GM23338 (cell line): ENCODE data around the gene NFE2. TPM values are rescaled to one million over a fixed set of nuclear protein-coding genes. Genes with fewer than 3 reads are reported as not detected.

ENCODE experiments used
- ATAC-seq: fragments of 200-7000 bp; cut with Tn5 transposase; 3 replicates; pipeline ENCODE4 v1.9.1; 2020
- DNase-seq: peaks from one replicate; pipeline ENCODE4 v3.0.0-alpha.2; 2015; ENCODE audit warnings: low spot score
- H2AFZ ChIP-seq: fragments of 200-600 bp; sonication (generic); 2 replicates; pipeline ENCODE4 v1.8.0; 2016; ENCODE audit warnings: antibody characterized with exemption, mild to moderate bottlenecking, moderate library complexity
- H3F3A ChIP-seq: fragments of 200-600 bp; sonication (generic); replicated peaks from 2 replicates; pipeline ENCODE4 v1.8.0; 2017; ENCODE audit warnings: antibody characterized with exemption, mixed run types, low read depth
- H3K27ac ChIP-seq: fragments of 200-600 bp; sonication (generic); 2 replicates; pipeline ENCODE4 v1.6.1; 2016; ENCODE audit warnings: low read depth
- H3K27me3 ChIP-seq: fragments of 200-600 bp; sonication (generic); 2 replicates; pipeline ENCODE4 v1.8.0; 2016; ENCODE audit warnings: mild to moderate bottlenecking, mixed run types, moderate library complexity; ENCODE audit not compliant: insufficient read depth
- H3K36me3 ChIP-seq: fragments of 200-600 bp; sonication (generic); 2 replicates; pipeline ENCODE4 v1.8.0; 2016; ENCODE audit warnings: mild to moderate bottlenecking; ENCODE audit not compliant: insufficient read depth
- H3K4me1 ChIP-seq: fragments of 200-600 bp; sonication (generic); 2 replicates; pipeline ENCODE4 v1.8.0; 2016; ENCODE audit warnings: mild to moderate bottlenecking, moderate library complexity; ENCODE audit not compliant: insufficient read depth
- H3K4me2 ChIP-seq: fragments of 200-600 bp; sonication (generic); 2 replicates; pipeline ENCODE4 v1.7.1; 2017; ENCODE audit warnings: mixed run types
- H3K4me3 ChIP-seq: fragments of 200-600 bp; sonication (generic); 2 replicates; pipeline ENCODE4 v1.6.1; 2016; ENCODE audit warnings: mixed run types
- H3K79me2 ChIP-seq: fragments of 200-600 bp; sonication (generic); replicated peaks from 2 replicates; pipeline ENCODE4 v1.8.0; 2017; ENCODE audit warnings: mild to moderate bottlenecking; ENCODE audit not compliant: insufficient read depth
- H3K9me2 ChIP-seq: fragments of 200-600 bp; sonication (generic); 2 replicates; pipeline ENCODE4 v1.8.0; 2017; ENCODE audit not compliant: insufficient read depth
- H4K20me1 ChIP-seq: fragments of 200-600 bp; sonication (generic); replicated peaks from 2 replicates; pipeline ENCODE4 v1.8.0; 2017; ENCODE audit warnings: mild to moderate bottlenecking; ENCODE audit not compliant: insufficient read depth
- H3K27ac Mint-ChIP-seq: 2 replicates; pipeline ENCODE4 v1.8.0; 2020; ENCODE audit warnings: inconsistent platforms, mild to moderate bottlenecking, moderate library complexity, mixed read lengths
- H3K27me3 Mint-ChIP-seq: 3 replicates; pipeline ENCODE4 v1.8.0; 2022; ENCODE audit warnings: low read depth, mild to moderate bottlenecking, moderate library complexity, mixed read lengths, inconsistent platforms; ENCODE audit not compliant: insufficient read depth, poor library complexity
- H3K36me3 Mint-ChIP-seq: 3 replicates; pipeline ENCODE4 v1.8.0; 2021; ENCODE audit warnings: low read depth, mild to moderate bottlenecking, inconsistent platforms, moderate library complexity, mixed read lengths
- H3K4me1 Mint-ChIP-seq: 3 replicates; pipeline ENCODE4 v1.8.0; 2020; ENCODE audit warnings: mild to moderate bottlenecking, inconsistent platforms, mixed read lengths
- H3K4me3 Mint-ChIP-seq: 3 replicates; pipeline ENCODE4 v1.8.0; 2021; ENCODE audit warnings: moderate library complexity, mild to moderate bottlenecking, inconsistent platforms, mixed read lengths
- H3K9me3 Mint-ChIP-seq: 3 replicates; pipeline ENCODE4 v1.8.0; 2020; ENCODE audit warnings: moderate library complexity, mild to moderate bottlenecking, inconsistent platforms, mixed read lengths
- JUNB ChIP-seq: IDR thresholded peaks from one replicate; pipeline ENCODE4 v1.6.1; 2016; ENCODE audit warnings: antibody characterized with exemption; ENCODE audit not compliant: unreplicated experiment
- NANOG ChIP-seq: IDR thresholded peaks from 2 replicates; pipeline ENCODE4 v1.6.1; 2016; ENCODE audit warnings: antibody characterized with exemption, borderline replicate concordance
- POLR2AphosphoS5 ChIP-seq: IDR thresholded peaks from 2 replicates; pipeline ENCODE4 v1.6.1; 2016; ENCODE audit warnings: antibody characterized with exemption, low read depth
- STAT1 ChIP-seq: IDR thresholded peaks from one replicate; pipeline ENCODE4 v1.6.1; 2016; ENCODE audit warnings: antibody characterized with exemption; ENCODE audit not compliant: unreplicated experiment
- ZNF114 ChIP-seq: fragments of 250-450 bp; sonication (Bioruptor Pico); IDR thresholded peaks from 2 replicates; pipeline ENCODE4 v1.5.0; 2020; ENCODE audit warnings: mild to moderate bottlenecking, moderate library complexity
- ZNF331 ChIP-seq: fragments of 250-450 bp; sonication (Bioruptor Pico); IDR thresholded peaks from 2 replicates; pipeline ENCODE4 v1.5.0; 2020; ENCODE audit warnings: low read depth, mild to moderate bottlenecking, moderate library complexity
- polyA plus RNA-seq: library from polyadenylated mRNA; unstranded; fragments of >200 nt; fragmentation: Nextera tagmentation; extraction: Ambion mirVana; gene quantifications from 2 replicates; pipeline ENCODE4 v1.2.1, GENCODE V29; 2016
- total RNA-seq: library from RNA; depleted of rRNA; stranded (reverse); fragments of >200 nt; shearing (Covaris generic); gene quantifications from 2 replicates; pipeline ENCODE4 v1.2.3, GENCODE V29; 2014
- TF ChIP-seq, protein P1 (sequence below), 2 experiments: fragments of 200-600 bp in 1 of 2; sonication (generic) in 1 of 2; conservative IDR thresholded peaks; 2 replicates each; pipeline versions ENCODE4 v1.5.1 to v1.6.1; 2016 to 2017; ENCODE audit warnings: antibody characterized with exemption in 2 of 2, low read depth in 2 of 2, mild to moderate bottlenecking in 2 of 2, moderate library complexity in 1 of 2
- TF ChIP-seq, protein P2 (sequence below): fragments of 250-450 bp; sonication (Bioruptor Pico); IDR thresholded peaks from 2 replicates; pipeline ENCODE4 v1.5.0; 2020; ENCODE audit warnings: mild to moderate bottlenecking, moderate library complexity
- TF ChIP-seq, protein P3 (sequence below): IDR thresholded peaks from one replicate; pipeline ENCODE4 v1.6.1; 2018; ENCODE audit warnings: antibody characterized with exemption; ENCODE audit not compliant: unreplicated experiment

NFE2 gene
- total and polyA plus RNA-seq, 2 experiments from 2014 or later, result 1.3 to 1.8 TPM

DNA sequence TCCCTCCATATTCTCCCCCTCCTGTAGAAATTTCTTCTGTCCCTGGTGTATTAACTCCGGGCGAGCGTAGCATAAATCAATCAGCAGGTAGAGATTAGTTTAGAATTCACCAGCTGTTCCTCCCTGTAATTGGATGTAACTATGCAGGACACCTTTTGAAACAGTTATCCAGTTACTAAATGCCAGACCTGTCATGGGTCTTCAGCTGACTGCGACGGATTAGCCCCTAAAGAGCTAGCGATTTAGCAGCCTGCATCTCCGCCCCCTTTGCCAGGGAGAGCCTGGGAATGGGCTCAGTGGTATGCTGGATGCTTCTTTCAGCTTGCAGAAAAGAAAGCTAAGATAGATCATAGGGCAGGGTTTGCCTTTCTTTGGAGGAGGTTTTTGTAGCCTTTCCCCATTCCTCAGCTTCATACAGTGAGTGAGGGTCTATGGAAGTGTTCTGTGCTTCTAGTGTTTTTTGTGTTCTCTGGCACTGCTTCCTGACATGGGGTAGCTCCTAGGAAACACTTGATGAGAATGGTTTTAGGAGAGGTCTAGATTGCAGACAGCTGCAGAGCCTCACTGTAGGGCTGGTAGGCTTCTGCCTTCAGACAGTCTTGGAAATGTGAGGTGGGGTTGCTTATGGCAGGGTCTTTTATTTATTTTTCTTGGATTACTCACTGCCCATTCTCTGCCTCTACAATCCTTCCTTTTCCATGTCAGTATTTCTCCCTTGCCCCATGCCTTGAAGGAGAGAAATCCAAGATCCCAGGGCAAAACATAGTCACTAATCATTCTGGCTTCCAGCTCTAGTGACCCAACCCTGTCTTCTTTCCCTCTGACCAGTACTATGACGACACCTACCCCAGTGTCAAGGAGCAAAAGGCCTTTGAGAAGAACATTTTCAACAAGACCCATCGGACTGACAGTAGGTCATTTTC is 40.8 kb upstream of the NFE2 start (continued):
- TF ChIP-seq, protein P1, sequence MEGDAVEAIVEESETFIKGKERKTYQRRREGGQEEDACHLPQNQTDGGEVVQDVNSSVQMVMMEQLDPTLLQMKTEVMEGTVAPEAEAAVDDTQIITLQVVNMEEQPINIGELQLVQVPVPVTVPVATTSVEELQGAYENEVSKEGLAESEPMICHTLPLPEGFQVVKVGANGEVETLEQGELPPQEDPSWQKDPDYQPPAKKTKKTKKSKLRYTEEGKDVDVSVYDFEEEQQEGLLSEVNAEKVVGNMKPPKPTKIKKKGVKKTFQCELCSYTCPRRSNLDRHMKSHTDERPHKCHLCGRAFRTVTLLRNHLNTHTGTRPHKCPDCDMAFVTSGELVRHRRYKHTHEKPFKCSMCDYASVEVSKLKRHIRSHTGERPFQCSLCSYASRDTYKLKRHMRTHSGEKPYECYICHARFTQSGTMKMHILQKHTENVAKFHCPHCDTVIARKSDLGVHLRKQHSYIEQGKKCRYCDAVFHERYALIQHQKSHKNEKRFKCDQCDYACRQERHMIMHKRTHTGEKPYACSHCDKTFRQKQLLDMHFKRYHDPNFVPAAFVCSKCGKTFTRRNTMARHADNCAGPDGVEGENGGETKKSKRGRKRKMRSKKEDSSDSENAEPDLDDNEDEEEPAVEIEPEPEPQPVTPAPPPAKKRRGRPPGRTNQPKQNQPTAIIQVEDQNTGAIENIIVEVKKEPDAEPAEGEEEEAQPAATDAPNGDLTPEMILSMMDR (conservative IDR thresholded peaks at IDR 0.05; ENCODE audit: low read depth in 2 of 2), result no peak
- TF ChIP-seq, protein P2, sequence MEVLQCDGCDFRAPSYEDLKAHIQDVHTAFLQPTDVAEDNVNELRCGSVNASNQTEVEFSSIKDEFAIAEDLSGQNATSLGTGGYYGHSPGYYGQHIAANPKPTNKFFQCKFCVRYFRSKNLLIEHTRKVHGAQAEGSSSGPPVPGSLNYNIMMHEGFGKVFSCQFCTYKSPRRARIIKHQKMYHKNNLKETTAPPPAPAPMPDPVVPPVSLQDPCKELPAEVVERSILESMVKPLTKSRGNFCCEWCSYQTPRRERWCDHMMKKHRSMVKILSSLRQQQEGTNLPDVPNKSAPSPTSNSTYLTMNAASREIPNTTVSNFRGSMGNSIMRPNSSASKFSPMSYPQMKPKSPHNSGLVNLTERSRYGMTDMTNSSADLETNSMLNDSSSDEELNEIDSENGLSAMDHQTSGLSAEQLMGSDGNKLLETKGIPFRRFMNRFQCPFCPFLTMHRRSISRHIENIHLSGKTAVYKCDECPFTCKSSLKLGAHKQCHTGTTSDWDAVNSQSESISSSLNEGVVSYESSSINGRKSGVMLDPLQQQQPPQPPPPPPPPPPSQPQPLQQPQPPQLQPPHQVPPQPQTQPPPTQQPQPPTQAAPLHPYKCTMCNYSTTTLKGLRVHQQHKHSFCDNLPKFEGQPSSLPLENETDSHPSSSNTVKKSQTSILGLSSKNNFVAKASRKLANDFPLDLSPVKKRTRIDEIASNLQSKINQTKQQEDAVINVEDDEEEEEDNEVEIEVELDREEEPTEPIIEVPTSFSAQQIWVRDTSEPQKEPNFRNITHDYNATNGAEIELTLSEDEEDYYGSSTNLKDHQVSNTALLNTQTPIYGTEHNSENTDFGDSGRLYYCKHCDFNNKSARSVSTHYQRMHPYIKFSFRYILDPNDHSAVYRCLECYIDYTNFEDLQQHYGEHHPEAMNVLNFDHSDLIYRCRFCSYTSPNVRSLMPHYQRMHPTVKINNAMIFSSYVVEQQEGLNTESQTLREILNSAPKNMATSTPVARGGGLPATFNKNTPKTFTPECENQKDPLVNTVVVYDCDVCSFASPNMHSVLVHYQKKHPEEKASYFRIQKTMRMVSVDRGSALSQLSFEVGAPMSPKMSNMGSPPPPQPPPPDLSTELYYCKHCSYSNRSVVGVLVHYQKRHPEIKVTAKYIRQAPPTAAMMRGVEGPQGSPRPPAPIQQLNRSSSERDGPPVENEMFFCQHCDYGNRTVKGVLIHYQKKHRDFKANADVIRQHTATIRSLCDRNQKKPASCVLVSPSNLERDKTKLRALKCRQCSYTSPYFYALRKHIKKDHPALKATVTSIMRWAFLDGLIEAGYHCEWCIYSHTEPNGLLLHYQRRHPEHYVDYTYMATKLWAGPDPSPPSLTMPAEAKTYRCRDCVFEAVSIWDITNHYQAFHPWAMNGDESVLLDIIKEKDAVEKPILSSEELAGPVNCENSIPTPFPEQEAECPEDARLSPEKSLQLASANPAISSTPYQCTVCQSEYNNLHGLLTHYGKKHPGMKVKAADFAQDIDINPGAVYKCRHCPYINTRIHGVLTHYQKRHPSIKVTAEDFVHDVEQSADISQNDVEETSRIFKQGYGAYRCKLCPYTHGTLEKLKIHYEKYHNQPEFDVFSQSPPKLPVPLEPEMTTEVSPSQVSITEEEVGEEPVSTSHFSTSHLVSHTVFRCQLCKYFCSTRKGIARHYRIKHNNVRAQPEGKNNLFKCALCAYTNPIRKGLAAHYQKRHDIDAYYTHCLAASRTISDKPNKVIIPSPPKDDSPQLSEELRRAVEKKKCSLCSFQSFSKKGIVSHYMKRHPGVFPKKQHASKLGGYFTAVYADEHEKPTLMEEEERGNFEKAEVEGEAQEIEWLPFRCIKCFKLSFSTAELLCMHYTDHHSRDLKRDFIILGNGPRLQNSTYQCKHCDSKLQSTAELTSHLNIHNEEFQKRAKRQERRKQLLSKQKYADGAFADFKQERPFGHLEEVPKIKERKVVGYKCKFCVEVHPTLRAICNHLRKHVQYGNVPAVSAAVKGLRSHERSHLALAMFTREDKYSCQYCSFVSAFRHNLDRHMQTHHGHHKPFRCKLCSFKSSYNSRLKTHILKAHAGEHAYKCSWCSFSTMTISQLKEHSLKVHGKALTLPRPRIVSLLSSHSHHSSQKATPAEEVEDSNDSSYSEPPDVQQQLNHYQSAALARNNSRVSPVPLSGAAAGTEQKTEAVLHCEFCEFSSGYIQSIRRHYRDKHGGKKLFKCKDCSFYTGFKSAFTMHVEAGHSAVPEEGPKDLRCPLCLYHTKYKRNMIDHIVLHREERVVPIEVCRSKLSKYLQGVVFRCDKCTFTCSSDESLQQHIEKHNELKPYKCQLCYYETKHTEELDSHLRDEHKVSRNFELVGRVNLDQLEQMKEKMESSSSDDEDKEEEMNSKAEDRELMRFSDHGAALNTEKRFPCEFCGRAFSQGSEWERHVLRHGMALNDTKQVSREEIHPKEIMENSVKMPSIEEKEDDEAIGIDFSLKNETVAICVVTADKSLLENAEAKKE, result no peak
- no peak for TF ChIP-seq ZNF331

DNA sequence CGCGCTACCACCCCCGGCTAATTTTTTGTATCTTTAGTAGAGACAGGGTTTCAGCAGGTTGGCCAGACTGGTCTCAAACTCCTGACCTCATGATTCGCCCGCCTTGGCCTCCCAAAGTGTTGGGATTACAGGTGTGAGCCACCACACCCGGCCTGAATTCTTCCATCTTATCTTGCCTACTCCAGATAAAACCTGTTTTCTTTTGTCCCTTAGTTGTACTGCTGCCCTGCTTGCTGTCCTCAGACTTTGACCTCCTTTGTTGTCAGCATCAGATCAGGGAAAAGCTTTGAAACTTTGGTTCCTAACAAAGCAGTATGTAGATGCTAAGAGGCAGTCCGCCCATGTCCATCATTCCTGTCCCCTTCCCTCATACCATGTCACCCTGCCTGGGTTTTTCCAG is 40.0 kb upstream of the NFE2 start:
- Histone ChIP-seq H3K4me1 (peaks cover 10% of the 10 kb centered on the region; the same call in 1 of the 2 replicates), H3K27ac (no peak overlapping the region), H3K9me2 (no peaks in the 10 kb centered on the region), H3K4me2 (no peak overlapping the region), H3K36me3 (peaks cover 25% of the 10 kb centered on the region), H4K20me1 (peaks cover 15% of the 10 kb centered on the region), H3K27me3 (no peaks in the 10 kb centered on the region), H3K79me2 (peaks cover 10% of the 10 kb centered on the region), H2AFZ (no peak overlapping the region), H3F3A (peaks cover 7% of the 10 kb centered on the region), H3K4me3 (no peak overlapping the region)
- DNase-seq (no peak), ATAC-seq (no peak)
- no peaks in the 10 kb centered on the region for H3K9me3 Mint-ChIP-seq
- peaks cover 37% of the 10 kb centered on the region for H3K36me3 Mint-ChIP-seq
- H3K4me1 Mint-ChIP-seq, result peaks cover 2% of the 10 kb centered on the region; the same call in 1 of the 3 replicates
- H3K4me3 Mint-ChIP-seq, result no peak overlapping the region
- no peak overlapping the region for H3K27ac Mint-ChIP-seq
- H3K27me3 Mint-ChIP-seq, result peaks cover 7% of the 10 kb centered on the region
- TF ChIP-seq JUNB (no peak), POLR2AphosphoS5 (no peak), NANOG (no peak), STAT1 (no peak), ZNF114 (no peak)
- TF ChIP-seq, protein P3, sequence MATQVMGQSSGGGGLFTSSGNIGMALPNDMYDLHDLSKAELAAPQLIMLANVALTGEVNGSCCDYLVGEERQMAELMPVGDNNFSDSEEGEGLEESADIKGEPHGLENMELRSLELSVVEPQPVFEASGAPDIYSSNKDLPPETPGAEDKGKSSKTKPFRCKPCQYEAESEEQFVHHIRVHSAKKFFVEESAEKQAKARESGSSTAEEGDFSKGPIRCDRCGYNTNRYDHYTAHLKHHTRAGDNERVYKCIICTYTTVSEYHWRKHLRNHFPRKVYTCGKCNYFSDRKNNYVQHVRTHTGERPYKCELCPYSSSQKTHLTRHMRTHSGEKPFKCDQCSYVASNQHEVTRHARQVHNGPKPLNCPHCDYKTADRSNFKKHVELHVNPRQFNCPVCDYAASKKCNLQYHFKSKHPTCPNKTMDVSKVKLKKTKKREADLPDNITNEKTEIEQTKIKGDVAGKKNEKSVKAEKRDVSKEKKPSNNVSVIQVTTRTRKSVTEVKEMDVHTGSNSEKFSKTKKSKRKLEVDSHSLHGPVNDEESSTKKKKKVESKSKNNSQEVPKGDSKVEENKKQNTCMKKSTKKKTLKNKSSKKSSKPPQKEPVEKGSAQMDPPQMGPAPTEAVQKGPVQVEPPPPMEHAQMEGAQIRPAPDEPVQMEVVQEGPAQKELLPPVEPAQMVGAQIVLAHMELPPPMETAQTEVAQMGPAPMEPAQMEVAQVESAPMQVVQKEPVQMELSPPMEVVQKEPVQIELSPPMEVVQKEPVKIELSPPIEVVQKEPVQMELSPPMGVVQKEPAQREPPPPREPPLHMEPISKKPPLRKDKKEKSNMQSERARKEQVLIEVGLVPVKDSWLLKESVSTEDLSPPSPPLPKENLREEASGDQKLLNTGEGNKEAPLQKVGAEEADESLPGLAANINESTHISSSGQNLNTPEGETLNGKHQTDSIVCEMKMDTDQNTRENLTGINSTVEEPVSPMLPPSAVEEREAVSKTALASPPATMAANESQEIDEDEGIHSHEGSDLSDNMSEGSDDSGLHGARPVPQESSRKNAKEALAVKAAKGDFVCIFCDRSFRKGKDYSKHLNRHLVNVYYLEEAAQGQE, result no peak
- TF ChIP-seq, protein P1 (conservative IDR thresholded peaks at IDR 0.05; ENCODE audit: low read depth in 2 of 2), result no peak
